HG03575 (cell line): ENCODE measurements around the gene ACE.

Experiments used
- ATAC-seq: cut with Tn5 transposase; IDR thresholded peaks from one replicate; pipeline ENCODE4 v1.9.1; 2021; ENCODE audit not compliant: unreplicated experiment, insufficient number of reproducible peaks, low FRiP score; ENCODE audit errors: extremely low read depth

ACE gene

DNA sequence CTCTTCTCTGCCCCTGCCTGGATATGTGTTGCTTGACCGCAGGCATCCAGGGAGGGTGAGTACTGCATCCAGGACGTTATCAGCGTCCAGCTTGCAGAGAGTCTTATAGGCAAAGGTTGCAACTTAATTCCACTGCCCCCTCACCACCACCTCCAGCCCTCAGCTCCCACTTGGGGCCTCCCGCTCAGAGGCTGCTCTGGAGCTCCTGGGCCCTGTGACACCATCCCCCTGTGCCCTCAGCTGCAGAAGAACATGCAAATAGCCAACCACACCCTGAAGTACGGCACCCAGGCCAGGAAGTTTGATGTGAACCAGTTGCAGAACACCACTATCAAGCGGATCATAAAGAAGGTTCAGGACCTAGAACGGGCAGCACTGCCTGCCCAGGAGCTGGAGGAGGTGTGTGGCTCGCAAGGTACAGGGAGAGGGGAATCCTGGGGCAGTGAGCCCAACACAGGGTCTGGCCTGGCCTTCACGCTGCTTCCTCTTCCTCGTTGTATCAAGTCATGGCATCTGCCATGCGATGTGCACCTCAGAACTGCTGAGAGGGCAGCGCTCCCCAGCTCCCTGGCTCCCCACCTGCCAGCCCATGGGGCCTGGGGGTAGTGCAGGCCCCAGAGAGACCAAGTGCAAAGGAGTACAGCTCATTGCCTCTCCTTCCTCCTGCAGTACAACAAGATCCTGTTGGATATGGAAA, 9.6 kb downstream of the ACE start:
- ATAC-seq: no peak

DNA sequence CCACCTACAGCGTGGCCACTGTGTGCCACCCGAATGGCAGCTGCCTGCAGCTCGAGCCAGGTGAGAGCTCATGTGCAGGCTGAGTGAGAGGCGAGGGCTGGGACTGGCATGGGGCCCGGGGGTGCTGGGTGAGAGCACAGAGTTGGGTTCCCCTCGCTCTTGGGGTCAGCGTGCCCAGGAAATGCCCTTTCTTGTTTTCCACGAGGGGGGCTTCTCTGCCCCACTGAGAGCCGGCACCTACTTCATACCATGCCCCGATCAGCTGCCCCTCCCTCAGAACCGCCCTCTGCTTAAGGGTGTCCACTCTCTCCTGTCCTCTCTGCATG, 10.1 kb downstream of the ACE start:
- ATAC-seq: no peak

DNA sequence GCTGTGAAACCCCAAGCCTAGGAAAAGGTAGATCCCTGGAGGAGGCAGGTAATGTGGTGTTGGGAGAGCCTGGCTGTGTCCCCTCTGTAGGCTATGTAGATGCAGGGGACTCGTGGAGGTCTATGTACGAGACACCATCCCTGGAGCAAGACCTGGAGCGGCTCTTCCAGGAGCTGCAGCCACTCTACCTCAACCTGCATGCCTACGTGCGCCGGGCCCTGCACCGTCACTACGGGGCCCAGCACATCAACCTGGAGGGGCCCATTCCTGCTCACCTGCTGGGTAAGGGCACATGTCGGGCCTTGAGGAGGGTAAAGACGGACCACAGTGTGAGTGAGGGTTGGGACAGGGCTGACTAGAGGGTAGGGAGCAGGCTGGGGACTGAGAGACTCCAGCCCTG, 12.0 kb downstream of the ACE start:
- no peak for ATAC-seq

DNA sequence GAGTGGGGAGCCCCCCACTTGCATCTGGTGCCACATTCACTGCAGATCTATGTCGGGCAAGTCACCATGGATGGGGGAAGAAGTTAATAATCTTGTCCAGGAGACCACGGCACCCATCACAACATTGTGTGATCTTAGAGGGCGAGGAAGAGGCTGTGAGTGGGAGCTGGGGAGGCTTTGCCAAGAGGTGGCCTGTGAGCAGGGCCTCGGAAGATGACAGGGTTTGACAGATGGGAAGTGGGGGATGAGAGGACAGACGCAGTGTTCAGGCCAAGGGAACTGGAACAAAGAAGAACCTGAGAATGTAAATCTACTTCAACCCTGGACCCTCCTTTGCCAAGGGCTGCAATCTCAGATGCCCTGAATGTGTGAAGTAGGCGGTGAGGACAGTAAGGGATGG, 12.4 kb downstream of the ACE start:
- no peak for ATAC-seq

DNA sequence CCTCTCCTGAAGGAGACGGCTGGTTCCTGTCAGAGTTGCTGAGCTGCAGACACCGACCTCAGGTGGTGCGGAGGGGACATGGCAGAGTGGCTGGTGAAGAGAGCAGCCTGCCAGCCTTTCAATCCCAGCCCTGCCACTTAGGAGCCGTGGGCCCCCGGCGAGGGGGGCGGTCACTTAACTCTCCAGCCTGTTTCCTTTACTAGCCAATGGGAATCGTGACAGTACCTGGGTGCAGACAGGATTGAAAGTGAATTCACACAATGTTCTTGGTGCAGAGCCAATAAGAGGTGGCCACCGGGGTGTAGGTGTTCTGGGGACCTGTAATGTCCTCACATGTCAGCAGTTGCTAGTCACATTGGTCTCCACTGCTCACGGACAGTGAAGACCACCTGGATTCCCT, 13.5 kb downstream of the ACE start:
- no peak for ATAC-seq

DNA sequence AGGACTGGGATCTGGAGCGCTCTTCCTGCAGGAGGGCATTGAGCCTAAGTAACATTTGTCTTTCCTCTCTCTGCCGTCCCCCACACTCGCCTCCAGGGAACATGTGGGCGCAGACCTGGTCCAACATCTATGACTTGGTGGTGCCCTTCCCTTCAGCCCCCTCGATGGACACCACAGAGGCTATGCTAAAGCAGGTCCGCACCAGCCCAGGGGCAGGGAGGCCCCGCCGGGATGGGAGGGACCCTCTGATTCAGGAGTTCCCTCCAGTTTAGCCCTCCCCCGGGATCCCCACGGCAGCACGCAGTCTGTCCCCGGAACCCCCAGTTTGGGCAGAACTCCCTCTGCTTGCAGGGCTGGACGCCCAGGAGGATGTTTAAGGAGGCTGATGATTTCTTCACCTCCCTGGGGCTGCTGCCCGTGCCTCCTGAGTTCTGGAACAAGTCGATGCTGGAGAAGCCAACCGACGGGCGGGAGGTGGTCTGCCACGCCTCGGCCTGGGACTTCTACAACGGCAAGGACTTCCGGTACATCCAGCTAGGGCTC, 14.1 kb downstream of the ACE start:
- no peak for ATAC-seq

DNA sequence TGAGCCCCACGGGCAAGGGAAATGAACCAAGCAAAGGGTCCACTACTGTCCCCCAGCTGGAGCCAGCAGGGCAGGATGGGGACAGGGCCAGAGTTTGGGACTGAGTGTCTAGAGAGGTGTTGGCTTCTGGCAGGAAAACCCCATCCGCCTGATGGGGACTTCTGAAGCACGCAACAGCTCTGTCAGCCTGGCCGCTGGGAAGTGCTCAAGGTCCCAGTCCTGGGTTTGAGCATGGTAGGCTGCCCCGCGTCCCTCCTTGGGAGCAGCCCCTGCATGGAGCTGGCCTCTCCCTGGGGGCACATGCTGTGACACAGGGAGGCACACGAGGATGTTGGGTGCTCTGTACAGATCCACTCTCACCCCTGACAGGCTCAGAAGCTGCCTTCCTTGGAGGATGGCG, 14.6 kb downstream of the ACE start:
- ATAC-seq: no peak

DNA sequence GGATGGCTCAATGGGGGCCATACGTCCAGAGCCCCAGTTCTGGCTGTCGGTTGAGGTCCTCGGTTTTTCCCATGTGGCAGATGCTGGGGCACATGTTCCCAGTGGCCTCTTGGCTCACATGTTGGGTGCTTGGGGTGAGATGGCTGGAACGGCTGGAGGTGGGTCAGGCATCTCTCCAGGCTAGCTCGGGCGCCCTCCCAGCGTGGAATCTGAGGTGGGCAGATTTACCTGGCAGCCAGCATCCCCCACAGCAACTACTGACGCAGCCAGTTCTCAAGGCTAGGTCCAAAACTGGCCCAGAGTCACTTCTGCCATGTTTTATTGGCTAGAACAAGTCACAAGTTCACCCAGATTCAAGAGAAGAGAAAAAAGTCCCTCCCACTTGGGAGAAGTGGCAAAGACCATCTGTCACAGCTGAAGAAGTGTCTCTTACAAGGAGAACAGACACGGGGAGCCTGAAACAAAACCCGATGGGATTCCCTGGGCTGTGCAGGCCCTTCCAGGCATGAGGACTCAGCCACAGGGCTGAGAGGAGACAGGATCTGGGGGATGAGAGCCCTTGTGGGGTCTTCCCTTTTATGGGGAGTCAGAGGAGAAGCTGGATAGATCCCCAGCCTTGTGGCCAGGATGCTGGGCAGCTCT, 15.2 kb downstream of the ACE start:
- ATAC-seq: no peak

DNA sequence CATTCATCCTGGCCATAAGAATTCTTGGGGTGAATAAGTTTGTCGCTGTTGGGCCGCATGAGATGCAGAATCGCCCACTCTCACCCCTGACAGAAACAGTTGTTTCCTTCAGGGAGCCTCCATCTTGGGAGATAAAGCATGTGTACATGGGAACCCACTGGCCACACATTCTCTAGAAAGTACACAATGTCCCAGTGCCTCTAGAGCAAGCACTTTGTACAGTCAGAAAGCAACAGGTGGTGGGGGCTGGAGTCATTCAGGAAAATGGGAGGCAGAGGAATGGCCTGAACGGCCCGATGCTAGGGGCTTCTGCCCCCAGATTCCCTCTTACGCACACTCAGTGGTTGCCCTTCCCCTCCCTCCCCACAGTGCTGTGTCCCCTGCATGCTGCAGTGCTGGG, 16.1 kb downstream of the ACE start:
- no peak for ATAC-seq

DNA sequence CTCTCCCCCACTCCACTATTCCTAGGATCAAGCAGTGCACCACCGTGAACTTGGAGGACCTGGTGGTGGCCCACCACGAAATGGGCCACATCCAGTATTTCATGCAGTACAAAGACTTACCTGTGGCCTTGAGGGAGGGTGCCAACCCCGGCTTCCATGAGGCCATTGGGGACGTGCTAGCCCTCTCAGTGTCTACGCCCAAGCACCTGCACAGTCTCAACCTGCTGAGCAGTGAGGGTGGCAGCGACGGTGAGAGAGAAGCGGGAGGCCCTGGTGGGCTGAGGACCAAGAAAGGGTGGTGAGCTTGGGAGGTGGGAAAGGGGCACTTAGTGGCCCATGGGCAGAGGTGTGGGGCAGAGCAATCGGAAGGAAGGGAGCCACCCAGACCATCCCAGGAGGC, 16.6 kb downstream of the ACE start:
- ATAC-seq: no peak

DNA sequence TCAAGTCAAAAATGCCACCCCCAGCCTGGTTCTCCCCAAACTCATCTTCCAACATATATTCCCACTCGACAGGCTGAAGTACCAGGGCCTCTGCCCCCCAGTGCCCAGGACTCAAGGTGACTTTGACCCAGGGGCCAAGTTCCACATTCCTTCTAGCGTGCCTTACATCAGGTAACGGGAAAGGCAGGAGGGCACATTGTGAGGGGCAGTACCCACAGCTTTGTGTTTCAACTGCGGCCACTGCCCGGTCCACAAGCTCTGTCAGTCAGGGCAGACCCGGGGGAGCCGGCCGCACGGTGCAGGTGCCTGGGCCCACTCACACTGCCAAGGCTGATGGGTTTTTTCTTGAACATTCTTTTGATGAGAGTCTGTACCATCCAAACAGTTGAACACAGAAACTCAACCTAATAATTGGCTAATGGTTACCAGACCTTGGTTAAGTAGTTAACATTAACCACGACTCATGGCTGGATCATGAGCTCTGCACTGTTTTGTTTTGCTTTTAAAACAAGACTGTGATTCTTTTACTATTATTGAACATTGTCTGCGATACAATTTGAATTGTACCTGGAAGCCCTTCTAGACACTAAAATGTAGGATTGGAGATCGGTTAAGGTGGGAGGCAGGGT, 17.6 kb downstream of the ACE start:
- no peak for ATAC-seq

DNA sequence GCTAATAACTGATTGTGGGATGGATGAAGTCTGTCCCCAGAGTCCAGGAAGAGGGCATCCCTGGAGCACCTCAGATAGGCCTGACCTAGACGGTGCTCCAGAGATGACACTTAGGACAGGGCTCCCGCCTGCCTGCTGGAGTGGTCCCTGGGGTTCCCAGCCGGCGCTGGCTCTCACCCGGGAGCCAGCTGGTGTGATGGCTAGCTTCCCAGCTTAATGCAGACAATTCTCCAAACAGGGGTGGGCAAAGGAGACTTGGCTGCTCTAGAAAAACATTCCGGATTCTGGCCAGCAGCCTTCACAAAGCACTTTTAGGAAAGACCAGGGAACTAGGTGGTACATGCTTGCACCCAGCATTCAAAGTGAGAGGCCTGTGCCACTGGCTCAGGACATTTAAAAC, 18.6 kb downstream of the ACE start:
- ATAC-seq: no peak

DNA sequence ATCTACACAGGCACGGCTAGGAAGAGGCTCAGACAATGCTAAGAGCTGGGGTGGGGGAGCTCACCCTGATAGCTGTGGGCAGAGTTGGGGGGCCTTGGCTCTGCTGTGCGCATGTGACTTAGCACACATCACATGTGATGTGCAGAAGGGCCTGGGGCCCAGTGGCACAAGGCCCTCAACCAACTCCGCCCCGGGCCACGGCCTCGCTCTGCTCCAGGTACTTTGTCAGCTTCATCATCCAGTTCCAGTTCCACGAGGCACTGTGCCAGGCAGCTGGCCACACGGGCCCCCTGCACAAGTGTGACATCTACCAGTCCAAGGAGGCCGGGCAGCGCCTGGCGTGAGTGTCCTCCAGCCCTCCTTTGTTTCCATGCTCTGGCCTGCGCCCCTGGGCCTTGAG, 19.3 kb downstream of the ACE start:
- no peak for ATAC-seq

DNA sequence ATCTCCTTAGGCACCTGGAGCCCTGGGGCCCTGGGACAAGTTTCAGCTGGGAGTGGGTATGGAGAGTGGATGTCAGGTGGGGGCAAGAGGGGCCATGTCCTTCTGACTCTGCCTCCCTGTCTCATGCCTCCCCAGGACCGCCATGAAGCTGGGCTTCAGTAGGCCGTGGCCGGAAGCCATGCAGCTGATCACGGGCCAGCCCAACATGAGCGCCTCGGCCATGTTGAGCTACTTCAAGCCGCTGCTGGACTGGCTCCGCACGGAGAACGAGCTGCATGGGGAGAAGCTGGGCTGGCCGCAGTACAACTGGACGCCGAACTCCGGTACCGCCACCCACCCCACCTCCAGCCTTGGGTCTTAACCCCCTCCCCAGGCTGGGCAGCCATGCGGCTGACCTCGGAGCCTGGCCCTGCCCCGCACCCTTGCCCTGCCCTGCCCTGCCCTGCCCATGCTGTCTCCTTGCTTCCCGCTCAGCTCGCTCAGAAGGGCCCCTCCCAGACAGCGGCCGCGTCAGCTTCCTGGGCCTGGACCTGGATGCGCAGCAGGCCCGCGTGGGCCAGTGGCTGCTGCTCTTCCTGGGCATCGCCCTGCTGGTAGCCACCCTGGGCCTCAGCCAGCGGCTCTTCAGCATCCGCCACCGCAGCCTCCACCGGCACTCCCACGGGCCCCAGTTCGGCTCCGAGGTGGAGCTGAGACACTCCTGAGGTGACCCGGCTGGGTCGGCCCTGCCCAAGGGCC, 20.0 kb downstream of the ACE start:
- ATAC-seq: no peak

DNA sequence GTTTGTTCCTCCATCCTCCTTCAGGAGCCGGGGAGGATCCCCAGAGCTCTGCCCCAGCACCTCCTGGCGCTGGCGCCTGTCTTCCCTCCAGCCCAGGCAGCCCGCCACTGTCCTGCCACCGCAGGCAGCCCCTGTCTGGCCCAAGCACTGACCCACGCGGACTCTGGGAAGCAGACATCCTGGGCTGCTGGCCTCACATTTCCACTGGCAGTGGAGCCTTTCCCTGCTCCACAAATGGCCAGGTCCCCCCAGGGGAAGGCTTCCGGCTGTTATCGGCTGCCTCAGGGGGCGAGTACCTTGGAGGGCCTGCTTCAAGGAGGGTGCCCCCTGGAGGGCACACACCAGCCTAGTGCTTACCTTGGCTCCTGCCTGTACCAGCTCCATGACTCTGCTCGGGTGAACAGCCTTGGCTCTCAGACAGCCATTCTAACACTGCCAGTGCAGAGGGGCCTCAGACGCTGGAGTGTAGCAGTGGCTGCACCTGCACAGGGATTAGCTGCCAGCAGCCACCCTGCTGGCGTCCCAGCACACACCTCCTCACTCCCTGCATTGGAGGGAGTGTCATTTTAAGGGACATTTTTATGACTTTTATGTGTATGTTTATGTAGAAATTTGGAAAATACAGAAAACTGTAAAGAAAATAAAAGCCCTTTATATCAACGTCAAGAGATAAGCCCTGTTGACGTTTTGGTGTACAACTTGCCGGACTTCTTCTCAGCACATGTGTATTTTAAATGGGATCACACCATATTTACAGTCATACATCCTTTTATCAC, 21.0 kb downstream of the ACE start:
- no peak for ATAC-seq

DNA sequence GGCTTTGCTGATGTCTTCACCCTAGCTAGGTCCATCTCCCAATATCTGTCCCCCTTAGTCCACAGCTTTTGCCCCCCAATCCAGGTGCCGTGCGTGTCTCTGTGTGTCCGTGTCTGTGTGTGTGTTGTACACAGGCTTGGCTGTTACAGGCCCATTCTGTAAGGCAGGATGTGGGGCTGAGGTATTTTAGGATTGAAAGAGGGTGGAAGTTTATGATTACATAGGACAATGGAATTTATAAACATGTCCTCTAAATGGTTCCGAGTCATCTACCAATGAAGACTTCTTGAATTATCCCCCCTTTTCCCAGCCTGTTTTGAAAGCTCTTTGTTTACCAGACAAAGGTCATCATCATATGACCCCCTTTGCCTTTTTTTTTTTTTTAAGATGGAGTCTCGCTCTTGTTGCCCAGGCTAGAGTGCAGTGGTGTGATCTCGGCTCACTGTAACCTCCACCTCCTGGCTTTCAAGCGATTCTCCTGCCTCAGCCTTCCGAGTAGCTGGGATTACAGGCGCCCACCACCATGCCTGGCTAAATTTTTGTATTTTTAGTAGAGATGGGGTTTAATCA, 21.9 kb downstream of the ACE start:
- no peak for ATAC-seq

DNA sequence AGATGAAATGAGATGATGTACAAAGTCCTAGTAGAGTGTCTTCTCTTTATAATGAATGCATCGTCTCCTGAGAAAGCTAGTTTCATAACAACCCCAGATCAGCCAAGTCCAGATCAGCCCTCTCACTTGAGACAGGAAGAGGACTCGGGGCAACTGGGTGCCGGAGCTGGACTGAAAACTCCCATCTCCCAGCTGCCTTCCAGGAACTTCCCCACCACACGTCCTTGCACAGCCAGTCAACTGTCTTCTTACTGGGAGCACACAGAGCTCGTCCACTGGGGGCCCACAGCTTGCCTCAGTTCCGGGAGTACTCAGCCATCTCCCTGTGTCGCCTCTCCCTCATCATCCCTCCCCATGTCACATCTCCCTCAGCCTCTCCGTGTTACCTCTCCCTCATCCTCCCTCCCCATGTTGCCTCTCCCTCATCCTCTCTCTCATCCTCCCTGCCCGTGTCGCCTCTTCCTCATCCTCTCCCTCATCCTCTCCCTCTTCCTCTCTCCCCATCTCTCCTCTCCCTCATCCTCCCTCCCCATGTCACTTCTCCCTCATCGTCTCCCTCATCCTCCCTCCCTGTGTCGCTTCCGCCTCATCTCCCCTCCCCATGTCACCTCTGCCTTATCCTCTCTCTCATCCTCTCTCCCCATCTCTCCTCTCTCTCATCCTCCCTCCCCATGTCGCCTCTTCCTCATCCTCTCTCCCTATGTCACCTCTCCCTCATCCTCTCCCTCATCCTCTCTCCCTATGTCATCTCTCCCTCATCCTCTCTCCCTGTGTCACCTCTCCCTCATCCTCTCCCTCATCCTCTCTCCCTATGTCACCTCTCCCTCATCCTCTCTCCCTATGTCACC, 23.9 kb downstream of the ACE start:
- no peak for ATAC-seq

DNA sequence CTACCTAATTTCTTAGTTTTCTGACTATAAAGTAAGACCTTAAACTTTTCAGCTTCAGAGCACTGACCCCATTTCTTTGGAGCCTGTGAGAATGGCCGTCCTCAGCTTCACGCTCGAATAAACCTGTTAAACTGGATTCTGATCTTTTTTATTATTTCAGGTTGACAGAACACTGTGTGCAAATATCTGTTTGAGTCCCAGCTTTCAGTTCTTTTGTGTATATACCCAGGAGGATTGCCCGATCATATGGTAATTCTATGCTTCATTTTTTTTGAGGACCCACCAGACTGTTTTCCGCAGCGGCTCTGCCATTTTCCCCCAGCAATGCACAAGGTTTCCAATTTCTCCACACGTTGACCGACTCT, 26.5 kb downstream of the ACE start:
- no peak for ATAC-seq
